LNCaP clone FGC (cell line): Measurements from ENCODE around the gene ATXN2L.

Experiments used
- DNase-seq: peaks from one replicate; pipeline ENCODE4 v3.0.0-alpha.2; 2011; ENCODE audit warnings: low read depth
- H3K4me3 ChIP-seq: 2 replicates; pipeline ENCODE4 v1.5.1; 2011; ENCODE audit warnings: mild to moderate bottlenecking, low read depth, low read length, control low read depth
- CTCF ChIP-seq: IDR thresholded peaks from 2 replicates; pipeline ENCODE4 v1.5.1; 2012; ENCODE audit warnings: mild to moderate bottlenecking; ENCODE audit not compliant: control insufficient read depth, insufficient read depth; ENCODE audit errors: extremely low read depth

ATXN2L gene

GRCh38 chr16:28839899-28840298 is 17.1 kb downstream of the ATXN2L start:
- no peak overlapping the region for H3K4me3 ChIP-seq
- DNase-seq = no peak
- TF ChIP-seq CTCF = no peak

GRCh38 chr16:28842696-28843095 is 19.9 kb downstream of the ATXN2L start:
- TF ChIP-seq CTCF = no peak
- DNase-seq = no peak
- no peak overlapping the region for H3K4me3 ChIP-seq

GRCh38 chr16:28843766-28844165 is 21.0 kb downstream of the ATXN2L start:
- no peak for DNase-seq

GRCh38 chr16:28844226-28844885 is 21.6 kb downstream of the ATXN2L start:
- no peak overlapping the region for H3K4me3 ChIP-seq
- TF ChIP-seq CTCF = no peak
- no peak for DNase-seq

More at GRCh38 chr16:28843766-28844165, 21.0 kb downstream of the ATXN2L start:
- H3K4me3 ChIP-seq = no peak overlapping the region
- TF ChIP-seq CTCF = no peak

GRCh38 chr16:28845293-28845692 is 22.5 kb downstream of the ATXN2L start:
- peak; percentile 58 for DNase-seq
- no peak for TF ChIP-seq CTCF
- H3K4me3 ChIP-seq = peak overlapping the region; percentile 91

- no peak for DNase-seq
- H3K4me3 ChIP-seq = peak overlapping the region; percentile 91
- TF ChIP-seq CTCF = no peak
These were observed 22.9 kb downstream of the ATXN2L start for GRCh38 chr16:28845761-28846079.
